Measurements from ENCODE around the gene ARHGAP8.

The ARHGAP8 gene

GRCh38 chr22:44724416-44724815 is 28.0 kb upstream of the ARHGAP8 start:
- no peak for DNase-seq

GRCh38 chr22:44724859-44725258 is 27.5 kb upstream of the ARHGAP8 start:
- DNase-seq, result no peak

GRCh38 chr22:44726439-44726838 is 25.9 kb upstream of the ARHGAP8 start:
- DNase-seq, result no peak

- DNase-seq, result no peak
Observed at GRCh38 chr22:44727148-44727547, 25.2 kb upstream of the ARHGAP8 start.

- DNase-seq, result no peak
Observed at GRCh38 chr22:44727709-44728108, 24.7 kb upstream of the ARHGAP8 start.

GRCh38 chr22:44728761-44729324 is 23.5 kb upstream of the ARHGAP8 start:
- DNase-seq, result no peak

- peak; percentile 72 for DNase-seq
Observed at GRCh38 chr22:44729391-44730021, 22.9 kb upstream of the ARHGAP8 start.

- DNase-seq, result peak; percentile 72
Observed at GRCh38 chr22:44730022-44730393, 22.4 kb upstream of the ARHGAP8 start.

- no peak for DNase-seq
Observed at GRCh38 chr22:44730490-44731356, 21.7 kb upstream of the ARHGAP8 start.

GRCh38 chr22:44731357-44731970 is 20.9 kb upstream of the ARHGAP8 start:
- no peak for DNase-seq

- no peak for DNase-seq
Observed at GRCh38 chr22:44732017-44732561, 20.3 kb upstream of the ARHGAP8 start.

- no peak for DNase-seq
Observed at GRCh38 chr22:44732661-44733060, 19.7 kb upstream of the ARHGAP8 start.

GRCh38 chr22:44733426-44734106 is 18.8 kb upstream of the ARHGAP8 start:
- DNase-seq, result no peak

- DNase-seq, result no peak
Observed at GRCh38 chr22:44734278-44734677, 18.1 kb upstream of the ARHGAP8 start.

GRCh38 chr22:44734801-44735517 is 17.4 kb upstream of the ARHGAP8 start:
- no peak for DNase-seq

- peak; percentile 80 for DNase-seq
Observed at GRCh38 chr22:44735518-44736428, 16.6 kb upstream of the ARHGAP8 start.

- DNase-seq, result peak; percentile 57
Observed at GRCh38 chr22:44736581-44737405, 15.6 kb upstream of the ARHGAP8 start.

- peak; percentile 53 for DNase-seq
Observed at GRCh38 chr22:44737406-44738346, 14.7 kb upstream of the ARHGAP8 start.
